ENCODE measurements around the gene CEP20. TPM values are rescaled to one million over a fixed set of nuclear protein-coding genes. Genes with fewer than 3 reads are reported as not detected.

CEP20 gene
- total and polyA plus RNA-seq, 2 of the 8 experiments (the other 6 are each of a cell fraction or from before 2014, with no cell fraction given): 16.2 to 49.0 TPM

GRCh38 chr16:15843635-15844279 is 44.6 kb downstream of the CEP20 start:
- H3K79me2 ChIP-seq (ENCODE audit: control insufficient read depth in 1 of 2, insufficient read depth in 2 of 2, low read length in 2 of 2): no peaks in the 10 kb centered on the region
- no peak overlapping the region for H3K23ac ChIP-seq (ENCODE audit: insufficient read length)
- POLR2A ChIA-PET (ENCODE audit: partially characterized antibody): interaction anchor here (0.7 kb wide), 1 partner anchor 116 kb away, joined by 3 read pairs; no protein-coding TSS in a partner anchor
- H3K56ac ChIP-seq (replicated peaks; ENCODE audit: insufficient read length, low read depth, low read length): no peak overlapping the region
- H2BK12ac ChIP-seq (ENCODE audit: low read depth, low read length): no peak overlapping the region
- no peak overlapping the region for H3K18ac ChIP-seq (ENCODE audit: extremely low read depth, low read length)
- no peaks in the 10 kb centered on the region for H3K4me1 ChIP-seq (replicated peaks in 1 of 4; ENCODE audit: control insufficient read depth in 3 of 4, insufficient read depth in 4 of 4, low read length in 3 of 4)
- no peaks in the 10 kb centered on the region for H4K20me1 ChIP-seq (replicated peaks in 1 of 2; ENCODE audit: control insufficient read depth in 1 of 2, insufficient read depth in 2 of 2, low read length in 2 of 2)
- no peak for DNase-seq (ENCODE audit: low read depth in 1 of 2, low spot score in 2 of 2)
- no peak overlapping the region for H3K14ac ChIP-seq (ENCODE audit: insufficient read length)
- H3K9ac ChIP-seq (replicated peaks in 1 of 4; ENCODE audit: extremely low read depth in 1 of 4, low read depth in 3 of 4, low read length in 3 of 4): no peak overlapping the region
- no peaks in the 10 kb centered on the region for H3K36me3 ChIP-seq (ENCODE audit: control insufficient read depth in 2 of 4, insufficient read depth in 4 of 4, low read length in 3 of 4)
- no peak for TF ChIP-seq CREB1 (IDR thresholded peaks at IDR 0.05)
- no peak for TF ChIP-seq ASH2L (IDR thresholded peaks at IDR 0.05; ENCODE audit: low read length)
- no peak overlapping the region for H3K27ac ChIP-seq (ENCODE audit: low read depth, low read length)
- no peaks in the 10 kb centered on the region for H3K79me1 ChIP-seq (ENCODE audit: low read depth, low read length)
- H2BK20ac ChIP-seq (ENCODE audit: low read length): no peak overlapping the region
- CTCF ChIA-PET (ENCODE audit: partially characterized antibody): interaction anchor here (0.6 to 2.0 kb wide), 3 partner anchors 19 to 68 kb away, joined by 3 to 7 read pairs (median 5); no protein-coding TSS in a partner anchor
- H3K9me3 ChIP-seq (ENCODE audit: insufficient read depth in 2 of 2, low read depth in 1 of 2, low read length in 1 of 2): no peaks in the 10 kb centered on the region
- H4K5ac ChIP-seq (ENCODE audit: insufficient read length, low read depth, low read length): no peak overlapping the region
- H2BK5ac ChIP-seq (ENCODE audit: low read depth, low read length): no peak overlapping the region
- no peak overlapping the region for H3K4me2 ChIP-seq (ENCODE audit: insufficient read depth in 1 of 2, low read depth in 2 of 2, low read length in 2 of 2)
- no peak overlapping the region for H2AK5ac ChIP-seq (ENCODE audit: low read depth, low read length)
- no peak overlapping the region for H4K8ac ChIP-seq (ENCODE audit: extremely low read depth, insufficient read depth, low read length)
- H3K27me3 ChIP-seq (replicated peaks in 1 of 4; ENCODE audit: control insufficient read depth in 3 of 4, extremely low read depth in 1 of 4, insufficient read depth in 3 of 4, low read length in 3 of 4): no peaks in the 10 kb centered on the region
- no peak overlapping the region for H2BK15ac ChIP-seq (ENCODE audit: low read length)
- no peak overlapping the region for H2AFZ ChIP-seq (ENCODE audit: low read length)
- no peak overlapping the region for H3K4me3 ChIP-seq (ENCODE audit: extremely low read depth in 1 of 4, insufficient read depth in 2 of 4, low read depth in 3 of 4, low read length in 4 of 4)
- no peaks in the 10 kb centered on the region for H3K23me2 ChIP-seq (ENCODE audit: low read depth, low read length)
- no peak overlapping the region for H4K91ac ChIP-seq (replicated peaks; ENCODE audit: insufficient read length, low read length)
- no peak for FAIRE-seq
- WGBS, 2 experiments (ENCODE audit: extremely low coverage in 1 of 2, insufficient coverage in 1 of 2, insufficient read length in 1 of 2, insufficient replicate concordance in 2 of 2, low coverage in 1 of 2, low lambda C conversion rate in 2 of 2, missing lambda C conversion rate in 1 of 2): 75% methylated on average over 6 of the region's 10 CpGs; no CpG with 5 or more reads in 1 of the 2 experiments
- no peak overlapping the region for H3K4ac ChIP-seq (replicated peaks; ENCODE audit: insufficient read length, low read depth, low read length)
- H2BK120ac ChIP-seq (replicated peaks; ENCODE audit: low read depth, low read length): no peak overlapping the region
